ENCODE data around the gene ARMC3. TPM values are rescaled to one million over a fixed set of nuclear protein-coding genes. Genes with fewer than 3 reads are reported as not detected.

Gene ARMC3
- total and polyA plus RNA-seq, 7 donors: not detected

GRCh38 chr10:22932626-22933370, 4.9 kb downstream of the ARMC3 start:
- intact Hi-C loops (cut with DNase I): no loop called here

GRCh38 chr10:22934726-22935125, 6.9 kb downstream of the ARMC3 start:
- H3K9me3 ChIP-seq: no peaks in the 10 kb centered on the region
- no peak overlapping the region for H3K27ac ChIP-seq
- 83 to 88% methylated on average over 3 of the region's 3 CpGs for WGBS, 2 donors
- H3K4me1 ChIP-seq: no peaks in the 10 kb centered on the region
- H3K36me3 ChIP-seq: no peaks in the 10 kb centered on the region
- TF ChIP-seq POLR2A (IDR thresholded peaks at IDR 0.05) (no peak), POLR2AphosphoS5 (IDR thresholded peaks at IDR 0.05) (no peak), CTCF (IDR thresholded peaks at IDR 0.05) (no peak), EP300 (IDR thresholded peaks at IDR 0.05) (no peak)
- H3K27me3 ChIP-seq: no peaks in the 10 kb centered on the region
- intact Hi-C loops (cut with DNase I): no loop called here
- DNase-seq: no peak
- H3K4me3 ChIP-seq: no peak overlapping the region

More at GRCh38 chr10:22932626-22933370, 4.9 kb downstream of the ARMC3 start:
- H3K9me3 ChIP-seq: no peaks in the 10 kb centered on the region
- DNase-seq: no peak
- no peak overlapping the region for H3K4me3 ChIP-seq
- H3K4me1 ChIP-seq: peaks cover 0 to 4% (median 0%) of the 10 kb centered on the region in 4 donors
- no peaks in the 10 kb centered on the region for H3K36me3 ChIP-seq
- no peak overlapping the region for H3K27ac ChIP-seq
- 80% methylated on average over 5 of the region's 5 CpGs for WGBS, 2 donors
- TF ChIP-seq POLR2AphosphoS5 (IDR thresholded peaks at IDR 0.05) (no peak), EP300 (IDR thresholded peaks at IDR 0.05) (no peak), POLR2A (IDR thresholded peaks at IDR 0.05) (no peak)
- H3K27me3 ChIP-seq: peaks cover 0 to 4% (median 0%) of the 10 kb centered on the region in 3 donors

GRCh38 chr10:22942437-22942836, 14.6 kb downstream of the ARMC3 start:
- WGBS, 2 donors: 93 to 98% methylated on average over 1 of the region's 1 CpG
- no peak for DNase-seq
- Histone ChIP-seq H3K27me3 (no peaks in the 10 kb centered on the region), H3K4me1 (no peaks in the 10 kb centered on the region), H3K27ac (no peak overlapping the region), H3K4me3 (no peak overlapping the region), H3K36me3 (no peaks in the 10 kb centered on the region), H3K9me3 (peaks cover 0 to 3% (median 0%) of the 10 kb centered on the region in 4 donors)
- TF ChIP-seq POLR2A (IDR thresholded peaks at IDR 0.05) (no peak), EP300 (IDR thresholded peaks at IDR 0.05) (no peak), POLR2AphosphoS5 (IDR thresholded peaks at IDR 0.05) (no peak), CTCF (IDR thresholded peaks at IDR 0.05) (no peak)
- intact Hi-C loops (cut with DNase I): no loop called here

GRCh38 chr10:22945934-22946673, 18.3 kb downstream of the ARMC3 start:
- H3K4me1 ChIP-seq: no peaks in the 10 kb centered on the region
- intact Hi-C loops (cut with DNase I): no loop called here
- no peak overlapping the region for H3K27ac ChIP-seq
- no peak for DNase-seq
- H3K36me3 ChIP-seq: no peaks in the 10 kb centered on the region
- H3K27me3 ChIP-seq: no peaks in the 10 kb centered on the region
- H3K9me3 ChIP-seq: peaks cover 0 to 3% (median 1%) of the 10 kb centered on the region in 4 donors
- TF ChIP-seq POLR2AphosphoS5 (IDR thresholded peaks at IDR 0.05) (no peak), CTCF (IDR thresholded peaks at IDR 0.05) (no peak), EP300 (IDR thresholded peaks at IDR 0.05) (no peak), POLR2A (IDR thresholded peaks at IDR 0.05) (no peak)
- H3K4me3 ChIP-seq: no peak overlapping the region
- 91 to 93% methylated on average over 2 of the region's 2 CpGs for WGBS, 2 donors

GRCh38 chr10:22954970-22955369, 27.1 kb downstream of the ARMC3 start:
- no peak for DNase-seq
- peaks cover 0 to 9% (median 0%) of the 10 kb centered on the region in 4 donors for H3K9me3 ChIP-seq
- no peaks in the 10 kb centered on the region for H3K27me3 ChIP-seq
- H3K27ac ChIP-seq: no peak overlapping the region
- intact Hi-C loops (cut with DNase I): no loop called here
- H3K4me1 ChIP-seq: no peaks in the 10 kb centered on the region
- no peaks in the 10 kb centered on the region for H3K36me3 ChIP-seq
- TF ChIP-seq POLR2AphosphoS5 (IDR thresholded peaks at IDR 0.05) (no peak), EP300 (IDR thresholded peaks at IDR 0.05) (no peak), POLR2A (IDR thresholded peaks at IDR 0.05) (no peak), CTCF (IDR thresholded peaks at IDR 0.05) (no peak)
- no peak overlapping the region for H3K4me3 ChIP-seq
- 52 to 80% methylated on average over 3 of the region's 3 CpGs for WGBS, 2 donors
